Smooth muscle cell (in vitro differentiated cells): Measurements from ENCODE around the gene ASGR1. TPM values are rescaled to one million over a fixed set of nuclear protein-coding genes. Genes with fewer than 3 reads are reported as not detected.

ENCODE experiments used
- DNase-seq: peaks from one replicate; lab custom pipeline; 2025; ENCODE audit not compliant: unreplicated experiment; lab: John Stamatoyannopoulos, UW
- H2AFZ ChIP-seq: fragments of 200-600 bp; sonication (generic); 2 replicates; pipeline ENCODE4 v1.6.0; 2016; ENCODE audit warnings: antibody characterized with exemption, low read depth, mild to moderate bottlenecking
- H3F3A ChIP-seq: fragments of 200-600 bp; sonication (generic); 2 replicates; pipeline ENCODE4 v1.6.0; 2017; ENCODE audit warnings: antibody characterized with exemption, low read depth
- H3K27ac ChIP-seq: fragments of 200-600 bp; sonication (generic); 2 replicates; pipeline ENCODE4 v1.5.1; 2016; ENCODE audit warnings: low read depth, mild to moderate bottlenecking
- H3K27me3 ChIP-seq: fragments of 200-600 bp; sonication (generic); 2 replicates; pipeline ENCODE4 v1.6.1; 2016; ENCODE audit warnings: low read depth, mild to moderate bottlenecking
- H3K36me3 ChIP-seq: fragments of 200-600 bp; sonication (generic); 2 replicates; pipeline ENCODE4 v1.5.1; 2016; ENCODE audit warnings: low read depth
- H3K4me1 ChIP-seq: fragments of 200-600 bp; sonication (generic); 2 replicates; pipeline ENCODE4 v1.5.1; 2016; ENCODE audit warnings: low read depth
- H3K4me2 ChIP-seq: fragments of 200-600 bp; sonication (generic); 2 replicates; pipeline ENCODE4 v1.6.0; 2016; ENCODE audit warnings: mild to moderate bottlenecking
- H3K4me3 ChIP-seq: fragments of 200-600 bp; sonication (generic); 2 replicates; pipeline ENCODE4 v1.5.1; 2016; ENCODE audit warnings: mild to moderate bottlenecking
- H3K79me2 ChIP-seq: fragments of 200-600 bp; sonication (generic); 2 replicates; pipeline ENCODE4 v1.6.0; 2016; ENCODE audit warnings: low read depth, mild to moderate bottlenecking
- H3K9ac ChIP-seq: fragments of 200-600 bp; sonication (generic); 2 replicates; pipeline ENCODE4 v1.6.0; 2016; ENCODE audit warnings: low read depth
- H3K9me3 ChIP-seq: fragments of 200-600 bp; sonication (generic); replicated peaks from 2 replicates; pipeline ENCODE4 v1.5.1; 2016; ENCODE audit warnings: low read depth
- H4K20me1 ChIP-seq: fragments of 200-600 bp; sonication (generic); 2 replicates; pipeline ENCODE4 v1.6.0; 2016; ENCODE audit warnings: low read depth
- WGBS: methylation state at CpG from one replicate; pipeline ENCODE4 v1.1.7; 2016; ENCODE audit warnings: low lambda C conversion rate; 5-methylcytosine and 5-hydroxymethylcytosine counted together
- polyA plus RNA-seq: library from polyadenylated mRNA; unstranded; fragments of >200 nt; fragmentation: Nextera tagmentation; extraction: Ambion mirVana; gene quantifications from 2 replicates; pipeline ENCODE4 v1.2.1, GENCODE V29; 2016
- total RNA-seq: library from RNA; depleted of rRNA; stranded (reverse); fragments of >200 nt; gene quantifications from 2 replicates; pipeline ENCODE4 v1.2.3, GENCODE V29; 2014
- TF ChIP-seq, protein P1 (sequence below): fragments of 200-600 bp; sonication (generic); IDR thresholded peaks from 2 replicates; pipeline ENCODE4 v1.5.1; 2017; ENCODE audit warnings: borderline replicate concordance, mild to moderate bottlenecking, antibody characterized with exemption; ENCODE audit not compliant: insufficient read depth, poor library complexity, severe bottlenecking

Gene ASGR1
- total and polyA plus RNA-seq, 2 experiments from 2014 or later: 1.2 to 4.2 TPM

DNA sequence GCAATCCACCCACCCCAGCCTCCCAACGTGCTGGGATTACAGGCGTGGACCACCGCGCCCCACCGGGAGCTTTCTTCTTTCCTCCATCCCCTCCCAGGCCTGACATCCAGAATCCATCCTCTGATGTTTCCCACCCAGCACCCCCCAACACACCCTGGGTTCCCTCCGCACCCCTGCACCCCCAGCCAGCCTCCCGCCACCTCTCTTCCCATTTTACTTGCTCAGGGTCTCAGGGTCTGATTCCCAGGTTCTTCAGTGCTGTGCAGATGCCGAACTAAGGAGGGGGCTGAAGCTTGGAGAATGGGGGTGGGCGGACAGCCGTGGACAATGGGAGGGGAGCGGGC is 225 bp downstream of the ASGR1 start:
- Histone ChIP-seq H3K79me2 (no peaks in the 10 kb centered on the region), H3K36me3 (no peaks in the 10 kb centered on the region), H3K4me2 (no peak overlapping the region), H3K9me3 (no peaks in the 10 kb centered on the region), H3K27me3 (no peaks in the 10 kb centered on the region), H4K20me1 (no peaks in the 10 kb centered on the region), H2AFZ (no peak overlapping the region), H3K4me1 (no peaks in the 10 kb centered on the region), H3F3A (no peaks in the 10 kb centered on the region), H3K4me3 (no peak overlapping the region), H3K27ac (no peak overlapping the region), H3K9ac (no peak overlapping the region)
- DNase-seq: no peak
- TF ChIP-seq, protein P1, sequence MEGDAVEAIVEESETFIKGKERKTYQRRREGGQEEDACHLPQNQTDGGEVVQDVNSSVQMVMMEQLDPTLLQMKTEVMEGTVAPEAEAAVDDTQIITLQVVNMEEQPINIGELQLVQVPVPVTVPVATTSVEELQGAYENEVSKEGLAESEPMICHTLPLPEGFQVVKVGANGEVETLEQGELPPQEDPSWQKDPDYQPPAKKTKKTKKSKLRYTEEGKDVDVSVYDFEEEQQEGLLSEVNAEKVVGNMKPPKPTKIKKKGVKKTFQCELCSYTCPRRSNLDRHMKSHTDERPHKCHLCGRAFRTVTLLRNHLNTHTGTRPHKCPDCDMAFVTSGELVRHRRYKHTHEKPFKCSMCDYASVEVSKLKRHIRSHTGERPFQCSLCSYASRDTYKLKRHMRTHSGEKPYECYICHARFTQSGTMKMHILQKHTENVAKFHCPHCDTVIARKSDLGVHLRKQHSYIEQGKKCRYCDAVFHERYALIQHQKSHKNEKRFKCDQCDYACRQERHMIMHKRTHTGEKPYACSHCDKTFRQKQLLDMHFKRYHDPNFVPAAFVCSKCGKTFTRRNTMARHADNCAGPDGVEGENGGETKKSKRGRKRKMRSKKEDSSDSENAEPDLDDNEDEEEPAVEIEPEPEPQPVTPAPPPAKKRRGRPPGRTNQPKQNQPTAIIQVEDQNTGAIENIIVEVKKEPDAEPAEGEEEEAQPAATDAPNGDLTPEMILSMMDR: no peak
- WGBS: 96% methylated on average over 8 of the region's 11 CpGs

DNA sequence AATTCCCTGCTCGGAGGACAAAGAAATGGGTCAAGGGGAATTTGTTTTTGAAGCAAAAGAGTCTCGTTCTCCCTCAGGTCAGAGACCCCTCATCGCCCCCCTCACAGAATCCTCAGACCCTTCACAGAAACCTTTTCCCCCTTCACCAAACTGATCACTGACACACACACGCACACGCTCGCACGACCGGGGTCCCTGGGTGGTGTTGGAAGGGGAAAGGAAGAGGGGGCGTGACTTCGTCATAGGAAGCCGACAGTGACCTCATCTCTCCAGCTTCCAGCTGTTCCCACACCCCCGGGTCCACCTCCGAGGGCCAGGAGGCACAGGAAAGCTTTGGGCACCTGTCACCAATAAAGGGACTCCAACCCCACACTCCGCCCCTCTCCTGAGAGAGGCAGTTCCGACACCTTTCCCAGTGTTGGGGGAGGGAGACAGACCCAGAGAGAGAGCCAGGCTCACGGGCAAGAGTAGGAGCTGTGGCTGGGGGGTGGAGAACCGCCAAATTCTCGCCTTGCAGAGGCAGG is 1.2 kb downstream of the ASGR1 start:
- H3K36me3 ChIP-seq: no peaks in the 10 kb centered on the region
- 4% methylated on average over 18 of the region's 18 CpGs for WGBS
- no peaks in the 10 kb centered on the region for H3K9me3 ChIP-seq
- no peaks in the 10 kb centered on the region for H3F3A ChIP-seq
- no peaks in the 10 kb centered on the region for H4K20me1 ChIP-seq
- DNase-seq: no peak
- TF ChIP-seq, protein P1: no peak
- H3K4me3 ChIP-seq: peak overlapping the region; percentile 59
- H3K4me2 ChIP-seq: peak overlapping the region; percentile 90
- H3K9ac ChIP-seq: peak overlapping the region; percentile 71
- H3K27me3 ChIP-seq: no peaks in the 10 kb centered on the region
- H2AFZ ChIP-seq: peak overlapping the region; percentile 36
- H3K79me2 ChIP-seq: no peaks in the 10 kb centered on the region
- peak overlapping the region; percentile 9 for H3K27ac ChIP-seq
- no peaks in the 10 kb centered on the region for H3K4me1 ChIP-seq

DNA sequence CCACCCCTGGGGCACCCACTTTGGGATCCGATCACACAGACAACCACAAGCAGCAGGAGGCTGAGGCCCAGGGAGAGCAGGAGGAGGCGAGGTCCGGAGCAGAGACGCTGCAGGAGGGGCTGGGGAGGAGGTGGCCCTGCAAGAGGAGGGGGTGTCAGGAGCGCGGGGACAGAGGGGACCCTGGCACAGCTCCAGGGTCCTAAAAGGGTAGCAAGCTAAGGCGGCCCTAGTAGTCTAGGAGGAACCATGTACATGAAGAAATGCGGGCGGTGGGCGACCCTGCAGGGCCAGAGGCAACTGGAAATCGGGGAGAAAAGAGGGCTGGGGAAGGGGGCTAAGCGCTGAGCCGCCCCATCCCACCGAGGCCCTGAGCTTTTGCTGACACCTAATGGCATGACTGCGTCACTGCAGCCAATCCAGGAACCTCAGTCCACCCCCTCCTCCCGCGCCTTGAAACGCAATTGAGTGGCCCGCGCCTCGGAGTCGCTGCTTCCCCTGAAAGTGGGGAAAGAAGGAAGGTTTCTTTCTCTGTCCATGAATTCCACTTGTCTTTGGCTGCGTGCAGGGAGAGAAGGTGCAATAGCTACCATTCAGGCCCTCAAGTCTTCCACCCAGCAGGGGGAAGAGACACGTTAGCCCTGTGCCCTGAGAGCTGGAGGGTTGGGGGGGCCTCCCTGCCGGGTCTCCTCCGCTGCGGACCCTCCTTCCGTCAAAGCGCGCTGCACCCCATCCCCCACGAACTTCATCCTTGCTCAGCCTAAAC is 1.8 kb downstream of the ASGR1 start:
- peak; percentile 27 for DNase-seq
- Histone ChIP-seq H3K4me2 (peak overlapping the region; percentile 90), H2AFZ (peak overlapping the region; percentile 36), H3K4me1 (no peaks in the 10 kb centered on the region), H3K4me3 (peak overlapping the region; percentile 59), H3K79me2 (no peaks in the 10 kb centered on the region), H3K9me3 (no peaks in the 10 kb centered on the region), H3K36me3 (no peaks in the 10 kb centered on the region), H4K20me1 (no peaks in the 10 kb centered on the region), H3K27me3 (no peaks in the 10 kb centered on the region), H3F3A (no peaks in the 10 kb centered on the region), H3K9ac (peak overlapping the region; percentile 73), H3K27ac (peak overlapping the region; percentile 9)
- TF ChIP-seq, protein P1: peak; percentile 77
- 1% methylated on average over 30 of the region's 31 CpGs for WGBS

DNA sequence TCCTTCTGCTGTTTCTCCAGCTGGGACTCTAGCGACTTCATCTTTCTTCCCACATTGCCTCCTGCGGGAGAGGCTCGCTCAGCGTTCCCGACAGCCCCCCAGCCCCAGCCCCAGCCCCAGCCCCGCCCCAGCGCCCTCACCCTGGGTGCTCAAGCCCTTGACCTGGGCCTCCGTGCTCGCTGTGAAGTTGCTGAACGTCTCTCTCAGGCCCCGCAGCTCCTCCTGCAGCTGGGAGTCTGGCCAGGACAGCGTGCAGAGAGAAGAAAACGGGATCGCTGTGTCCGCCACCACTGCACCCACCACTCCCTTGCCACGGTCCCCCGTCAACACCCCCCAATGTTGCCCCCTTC is 2.4 kb downstream of the ASGR1 start:
- Histone ChIP-seq H3K9ac (peak overlapping the region; percentile 73), H3K9me3 (no peaks in the 10 kb centered on the region), H3K36me3 (no peaks in the 10 kb centered on the region), H3K4me1 (no peaks in the 10 kb centered on the region), H4K20me1 (no peaks in the 10 kb centered on the region), H3K27me3 (no peaks in the 10 kb centered on the region), H3F3A (no peaks in the 10 kb centered on the region), H2AFZ (no peak overlapping the region), H3K27ac (no peak overlapping the region), H3K79me2 (no peaks in the 10 kb centered on the region), H3K4me2 (peak overlapping the region; percentile 90), H3K4me3 (peak overlapping the region; percentile 59)
- TF ChIP-seq, protein P1: no peak
- DNase-seq: no peak
- WGBS: 1% methylated on average over 11 of the region's 17 CpGs
